Inferior parietal cortex (tissue), 1 donor: Measurements from ENCODE around the gene C4orf36.
A peak's percentile ranks its signal among the peaks of the same experiment; 100 is the strongest.
"Not testable (repeated sequence)": the region's sequence is repeated elsewhere in the genome, so short reads cannot be mapped to it uniquely, and the experiment has no call there.

Source experiments
- DNase-seq: peaks from one replicate; pipeline ENCODE4 v3.0.0-alpha.2; 2016; ENCODE audit errors: extremely low spot score

C4orf36 gene

GRCh38 chr4:86917212-86918039, 25.2 kb upstream of the C4orf36 start:
- DNase-seq: no peak

GRCh38 chr4:86916392-86916791, 24.2 kb upstream of the C4orf36 start:
- DNase-seq: no peak

GRCh38 chr4:86910820-86911684, 18.8 kb upstream of the C4orf36 start:
- DNase-seq: no peak

- DNase-seq: no peak
These were observed 18.1 kb upstream of the C4orf36 start for GRCh38 chr4:86910369-86910768.

GRCh38 chr4:86909546-86910295, 17.5 kb upstream of the C4orf36 start:
- DNase-seq: no peak

GRCh38 chr4:86908251-86908657, 16.0 kb upstream of the C4orf36 start:
- DNase-seq: no peak

- no peak for DNase-seq
These were observed 9.6 kb upstream of the C4orf36 start for GRCh38 chr4:86901864-86902263.

GRCh38 chr4:86898562-86898961, 6.3 kb upstream of the C4orf36 start:
- no peak for DNase-seq

GRCh38 chr4:86896596-86896995, 4.4 kb upstream of the C4orf36 start:
- no peak for DNase-seq

GRCh38 chr4:86895692-86896488, 3.7 kb upstream of the C4orf36 start:
- DNase-seq: peak; percentile 93

GRCh38 chr4:86894455-86894854, 2.2 kb upstream of the C4orf36 start:
- DNase-seq: no peak

GRCh38 chr4:86893136-86893535, 914 bp upstream of the C4orf36 start:
- no peak for DNase-seq

GRCh38 chr4:86892636-86892960, 376 bp upstream of the C4orf36 start:
- DNase-seq: peak; percentile 61

GRCh38 chr4:86890790-86891189, 1.4 kb downstream of the C4orf36 start:
- DNase-seq: no peak

- DNase-seq: no peak
These were observed 12.6 kb downstream of the C4orf36 start for GRCh38 chr4:86879641-86880040.

GRCh38 chr4:86878640-86879039, 13.6 kb downstream of the C4orf36 start:
- no peak for DNase-seq

GRCh38 chr4:86876894-86877685, 15.1 kb downstream of the C4orf36 start:
- DNase-seq: no peak

- DNase-seq: not testable (repeated sequence)
These were observed 16.8 kb downstream of the C4orf36 start for GRCh38 chr4:86875436-86875835.

- no peak for DNase-seq
These were observed 20.1 kb downstream of the C4orf36 start for GRCh38 chr4:86872135-86872534.

- no peak for DNase-seq
These were observed 21.7 kb downstream of the C4orf36 start for GRCh38 chr4:86870442-86871069.
